AG10803 (cell line): Measurements from ENCODE around the gene RARA.
A peak's percentile ranks its signal among the peaks of the same experiment; 100 is the strongest.

ENCODE experiments used
- DNase-seq: peaks from one replicate; pipeline ENCODE4 v3.0.0; 2010; ENCODE audit warnings: low read depth
- H3K4me3 ChIP-seq: 2 replicates; pipeline ENCODE4 v1.5.1; 2011; ENCODE audit warnings: mild to moderate bottlenecking, low read length, control low read depth
- TF ChIP-seq, protein P1 (sequence below): conservative IDR thresholded peaks from 2 replicates; pipeline ENCODE4 v1.5.1; 2011; ENCODE audit warnings: mild to moderate bottlenecking, low read length, control low read depth, inconsistent platforms

RARA gene

DNA sequence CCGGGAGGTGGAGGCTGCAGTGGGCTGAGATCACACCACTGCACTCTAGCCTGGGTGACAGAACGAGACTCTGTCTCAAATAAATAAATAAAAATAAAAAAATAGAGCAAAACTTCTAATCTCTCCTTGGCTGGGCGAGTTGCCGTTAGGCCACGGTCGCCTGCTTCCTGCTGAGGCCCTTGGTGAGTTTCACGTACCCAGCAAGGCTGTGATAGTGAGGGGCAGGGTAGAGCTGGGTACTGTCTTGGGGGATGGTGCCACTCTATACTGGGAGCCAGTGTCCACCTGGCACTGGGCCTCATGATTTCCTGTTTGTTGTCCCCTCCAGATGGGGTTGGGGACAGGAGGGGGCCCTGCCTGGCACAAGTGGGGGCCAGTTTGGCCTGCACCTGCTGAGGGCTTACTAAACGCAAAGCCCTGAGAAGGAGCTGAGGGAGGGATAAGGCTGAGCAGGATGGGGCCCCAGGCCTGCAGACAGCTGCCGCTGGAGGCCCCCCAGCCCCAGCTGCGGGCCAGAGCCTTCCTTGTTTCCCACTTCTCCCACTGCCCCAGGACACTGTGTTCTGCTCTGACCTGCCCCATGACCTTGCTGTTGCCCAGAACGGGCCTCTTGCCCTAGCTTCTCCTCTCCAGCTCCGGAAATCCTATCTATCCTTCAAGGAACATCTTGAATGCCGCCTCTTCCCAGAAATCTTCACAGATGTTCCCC is 30.1 kb downstream of the RARA start:
- TF ChIP-seq, protein P1, sequence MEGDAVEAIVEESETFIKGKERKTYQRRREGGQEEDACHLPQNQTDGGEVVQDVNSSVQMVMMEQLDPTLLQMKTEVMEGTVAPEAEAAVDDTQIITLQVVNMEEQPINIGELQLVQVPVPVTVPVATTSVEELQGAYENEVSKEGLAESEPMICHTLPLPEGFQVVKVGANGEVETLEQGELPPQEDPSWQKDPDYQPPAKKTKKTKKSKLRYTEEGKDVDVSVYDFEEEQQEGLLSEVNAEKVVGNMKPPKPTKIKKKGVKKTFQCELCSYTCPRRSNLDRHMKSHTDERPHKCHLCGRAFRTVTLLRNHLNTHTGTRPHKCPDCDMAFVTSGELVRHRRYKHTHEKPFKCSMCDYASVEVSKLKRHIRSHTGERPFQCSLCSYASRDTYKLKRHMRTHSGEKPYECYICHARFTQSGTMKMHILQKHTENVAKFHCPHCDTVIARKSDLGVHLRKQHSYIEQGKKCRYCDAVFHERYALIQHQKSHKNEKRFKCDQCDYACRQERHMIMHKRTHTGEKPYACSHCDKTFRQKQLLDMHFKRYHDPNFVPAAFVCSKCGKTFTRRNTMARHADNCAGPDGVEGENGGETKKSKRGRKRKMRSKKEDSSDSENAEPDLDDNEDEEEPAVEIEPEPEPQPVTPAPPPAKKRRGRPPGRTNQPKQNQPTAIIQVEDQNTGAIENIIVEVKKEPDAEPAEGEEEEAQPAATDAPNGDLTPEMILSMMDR: no peak
- no peak for DNase-seq
- no peak overlapping the region for H3K4me3 ChIP-seq

DNA sequence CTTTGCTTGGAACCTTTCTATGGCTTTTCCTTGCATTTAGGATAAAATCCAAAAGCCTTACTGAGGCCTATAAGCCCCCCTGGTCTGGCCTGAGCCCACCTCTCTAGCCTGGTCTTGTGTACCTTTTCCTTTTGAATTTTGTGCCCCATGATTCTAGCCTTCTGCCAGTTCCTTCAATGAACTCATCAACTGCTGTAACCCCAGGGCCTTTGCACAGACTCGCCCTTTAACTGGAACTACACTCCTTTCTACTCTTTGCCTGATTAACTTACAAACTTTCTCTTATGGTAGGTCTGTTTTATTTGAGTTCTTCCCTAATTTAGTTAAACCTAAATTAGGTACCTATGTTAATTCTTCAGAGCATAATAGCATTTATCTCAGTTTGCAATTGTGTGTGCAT is 31.3 kb downstream of the RARA start:
- DNase-seq: no peak
- H3K4me3 ChIP-seq: no peak overlapping the region
- TF ChIP-seq, protein P1: no peak

DNA sequence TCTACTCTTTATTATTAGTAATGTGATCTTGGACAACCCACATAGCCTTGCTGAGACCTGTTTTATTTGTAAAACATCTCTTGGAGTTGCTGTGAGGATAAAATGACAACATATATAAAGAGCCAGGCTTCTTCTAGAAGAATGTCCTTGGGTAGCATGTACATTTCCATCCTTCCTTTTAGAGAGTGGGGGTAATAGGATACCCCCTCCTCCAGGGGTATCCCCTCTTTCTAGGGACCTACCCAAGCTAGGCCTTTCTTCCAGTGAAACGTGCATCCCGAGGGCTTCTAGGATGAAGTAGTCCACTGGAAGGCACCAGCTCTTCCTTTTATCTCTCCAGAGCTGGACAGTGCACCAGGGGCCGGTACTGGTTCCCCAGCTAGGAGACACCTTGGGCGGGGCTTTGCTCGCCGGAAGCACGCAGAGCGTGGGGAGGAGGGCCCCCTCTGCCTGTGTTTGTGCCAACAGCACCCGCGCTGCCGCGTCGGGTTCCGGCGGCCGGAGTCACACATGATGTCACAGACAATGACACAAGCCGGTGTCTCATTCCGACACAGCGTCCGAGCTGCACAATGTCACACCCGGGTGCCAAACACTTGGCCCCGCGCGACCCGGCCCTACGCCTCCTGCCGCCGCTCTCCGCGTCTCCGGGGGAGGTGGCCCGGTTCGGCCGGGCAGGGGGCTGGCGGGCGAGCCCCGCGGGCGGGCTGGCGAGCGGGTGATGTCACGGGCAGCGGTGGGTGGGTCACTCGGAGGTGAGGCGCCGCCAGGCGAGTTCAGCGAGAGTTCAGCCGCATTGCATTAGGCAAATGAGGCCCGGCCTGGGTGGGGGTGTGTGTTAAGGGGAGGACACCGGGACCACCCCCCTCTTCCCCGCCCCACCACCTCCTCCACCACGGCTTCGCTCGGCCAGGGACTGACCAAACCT is 32.2 kb downstream of the RARA start:
- TF ChIP-seq, protein P1: no peak
- H3K4me3 ChIP-seq: peak overlapping the region; percentile 82
- DNase-seq: peak; percentile 70

DNA sequence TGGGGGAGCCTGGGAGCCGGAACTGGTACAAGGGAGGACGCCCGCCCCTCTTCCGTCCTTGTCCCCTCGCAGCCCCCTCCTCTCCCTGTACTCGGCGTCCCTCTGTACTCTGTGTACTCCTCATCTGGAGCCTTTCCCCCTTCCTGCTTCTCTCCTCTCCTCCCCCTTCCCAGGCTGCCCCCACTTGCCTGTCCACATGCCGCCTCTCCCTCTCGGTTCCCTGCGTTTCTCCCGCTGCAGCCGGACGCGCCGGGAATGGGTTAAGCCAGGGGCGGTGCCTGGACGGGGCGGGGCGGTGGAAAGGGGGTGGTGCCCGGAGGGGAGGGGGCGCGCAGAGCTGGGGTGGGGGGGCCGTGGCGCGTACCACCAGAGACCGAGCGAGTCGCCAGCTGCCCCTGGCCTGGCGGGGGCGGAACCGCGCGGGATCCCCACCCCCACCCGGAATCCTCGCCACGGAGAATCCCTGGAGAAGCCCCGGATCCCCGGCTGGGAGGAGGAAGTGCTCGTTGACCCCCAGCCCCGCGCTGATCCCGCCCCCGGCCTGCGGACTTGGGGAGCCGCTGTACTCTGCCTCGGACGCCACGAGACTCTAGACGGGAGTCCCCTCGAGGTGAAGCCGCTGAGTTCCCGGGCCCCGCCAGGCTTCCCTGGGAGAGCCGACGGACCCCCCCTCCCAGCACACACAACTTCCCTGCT is 33.0 kb downstream of the RARA start:
- peak; percentile 46 for DNase-seq
- TF ChIP-seq, protein P1: no peak
- peak overlapping the region; percentile 82 for H3K4me3 ChIP-seq

DNA sequence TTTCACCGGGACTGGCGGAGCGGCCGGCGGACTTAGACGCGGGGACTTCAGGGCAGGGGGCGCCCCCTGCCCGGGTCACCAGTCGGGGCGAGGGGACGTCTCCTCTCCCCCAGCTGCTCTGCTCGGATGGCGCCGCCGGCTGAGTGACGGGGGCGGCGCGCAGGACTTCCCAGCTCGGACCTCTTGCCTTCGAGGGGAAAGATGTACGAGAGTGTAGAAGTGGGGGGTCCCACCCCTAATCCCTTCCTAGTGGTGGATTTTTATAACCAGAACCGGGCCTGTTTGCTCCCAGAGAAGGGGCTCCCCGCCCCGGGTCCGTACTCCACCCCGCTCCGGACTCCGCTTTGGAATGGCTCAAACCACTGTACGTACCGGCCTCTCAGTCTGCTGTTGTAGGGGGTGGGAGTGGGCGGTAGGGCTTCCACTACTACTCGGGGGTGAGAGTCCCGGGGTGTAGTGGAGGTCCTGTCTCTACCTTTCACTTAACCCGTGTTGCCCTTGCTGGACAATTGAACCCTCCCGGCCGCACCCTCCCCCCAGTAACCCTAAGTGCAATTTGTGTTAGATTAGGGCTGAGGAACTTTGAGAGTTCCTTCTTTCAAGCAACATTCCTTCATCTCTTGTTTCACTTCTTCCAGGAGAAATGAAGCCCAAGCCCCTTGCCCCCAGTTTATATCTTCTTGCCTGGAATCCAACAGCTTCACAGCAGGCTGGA is 33.7 kb downstream of the RARA start:
- H3K4me3 ChIP-seq: peak overlapping the region; percentile 82
- TF ChIP-seq, protein P1: no peak
- DNase-seq: no peak

DNA sequence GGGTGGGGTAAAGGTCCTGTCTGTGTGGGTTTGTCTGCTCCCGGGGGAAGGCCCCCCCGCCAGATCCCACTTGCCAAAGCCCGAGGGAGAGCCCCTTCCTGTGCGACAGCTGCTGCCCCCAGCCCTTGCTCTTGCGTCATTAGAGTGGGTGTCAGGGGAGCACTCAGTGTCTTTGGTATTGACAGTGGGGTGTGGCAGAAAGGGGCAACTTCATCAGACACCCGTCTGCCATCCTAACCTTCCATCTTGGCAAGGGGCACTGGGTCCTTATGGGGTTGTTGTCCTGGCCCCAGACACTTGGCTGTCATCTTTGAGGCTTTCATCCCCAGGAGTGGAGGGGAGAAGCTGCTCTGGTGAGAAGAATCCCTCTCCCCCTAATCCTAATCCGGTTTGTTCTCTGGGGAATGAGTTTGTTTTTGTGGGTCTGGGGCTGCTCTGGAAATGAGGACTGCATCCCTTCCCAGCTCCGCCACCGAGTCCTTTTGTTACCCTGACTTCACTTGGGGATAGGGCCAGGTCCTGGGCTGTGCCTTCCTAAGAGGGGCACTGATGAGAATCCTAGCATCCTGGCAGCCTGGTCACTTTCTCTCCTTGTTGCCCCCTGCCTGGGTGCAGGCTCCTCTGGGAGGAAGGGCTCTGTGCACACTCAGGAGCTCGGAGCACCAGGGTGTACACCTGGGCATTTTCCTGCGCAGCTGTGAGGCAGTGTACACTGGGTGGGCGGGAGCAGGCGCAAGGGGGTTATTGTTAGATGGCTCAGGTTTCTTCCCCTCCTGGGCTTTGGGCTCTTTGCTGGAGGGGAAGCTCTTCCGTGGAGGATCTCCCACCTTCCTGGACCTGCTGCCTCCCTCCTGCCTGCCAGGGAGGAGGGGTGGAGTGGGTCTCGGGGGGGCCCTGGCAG is 34.5 kb downstream of the RARA start:
- no peak for DNase-seq
- TF ChIP-seq, protein P1: no peak
- peak overlapping the region; percentile 82 for H3K4me3 ChIP-seq
